GM19025 (cell line): Measurements from ENCODE around the gene TASP1.
"Not testable (repeated sequence)": the region's sequence is repeated elsewhere in the genome, so short reads cannot be mapped to it uniquely, and the experiment has no call there.

ENCODE experiments used
- ATAC-seq: cut with Tn5 transposase; IDR thresholded peaks from one replicate; pipeline ENCODE4 v1.9.1; 2021; ENCODE audit warnings: mild to moderate bottlenecking, low read depth, moderate library complexity; ENCODE audit not compliant: unreplicated experiment

Gene TASP1

GRCh38 chr20:13416531-13416930, 222.2 kb downstream of the TASP1 start:
- ATAC-seq = no peak

DNA sequence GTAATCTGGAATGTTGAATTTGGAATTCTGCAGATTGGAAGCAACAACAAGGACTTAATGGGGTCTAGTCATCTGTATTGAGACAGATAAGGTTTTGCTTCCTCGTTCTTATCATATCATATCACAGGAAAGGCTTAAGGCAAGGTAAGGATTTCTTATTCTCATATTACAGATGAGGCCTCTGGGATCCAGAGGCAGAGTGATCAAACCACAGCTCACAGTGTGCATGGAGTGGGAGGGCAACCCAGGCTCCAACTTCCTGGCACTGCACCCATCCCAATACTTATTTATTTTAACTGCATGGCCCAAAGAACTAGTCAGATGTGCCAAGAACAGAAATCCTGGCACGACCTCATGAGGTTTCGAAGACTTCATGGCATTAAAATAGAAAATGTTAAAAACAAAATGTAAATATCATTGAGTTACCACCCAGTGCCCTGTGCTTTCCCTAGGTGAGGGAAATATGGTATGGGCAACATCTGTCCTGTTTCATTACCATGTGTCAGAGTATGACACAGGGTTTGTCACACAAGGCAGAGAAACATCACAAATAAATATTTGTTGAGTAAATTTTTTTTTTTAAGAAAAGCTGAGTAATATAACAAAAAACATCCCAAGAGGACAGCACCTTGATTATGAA, 225.8 kb downstream of the TASP1 start:
- ATAC-seq = no peak

GRCh38 chr20:13404293-13404692, 234.4 kb downstream of the TASP1 start:
- ATAC-seq = no peak

DNA sequence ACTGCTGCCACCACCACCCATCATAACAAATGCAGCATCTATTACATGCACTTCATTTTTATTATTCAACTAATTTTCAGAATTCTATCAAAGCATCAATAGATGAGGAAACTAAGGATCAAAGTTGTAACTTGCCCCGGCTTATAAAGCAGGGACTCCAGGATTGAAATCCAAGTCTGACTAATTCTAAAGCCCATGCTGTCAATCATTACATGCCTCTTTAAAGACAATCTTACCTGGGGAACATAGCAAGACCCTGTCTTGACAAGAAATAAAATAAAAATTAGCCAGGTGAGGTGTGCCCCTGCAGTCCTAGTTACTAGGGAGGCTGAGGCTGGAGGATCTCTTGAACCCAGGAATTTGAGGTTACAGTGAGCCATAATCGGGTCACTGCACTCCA, 235.3 kb downstream of the TASP1 start:
- ATAC-seq = no peak

DNA sequence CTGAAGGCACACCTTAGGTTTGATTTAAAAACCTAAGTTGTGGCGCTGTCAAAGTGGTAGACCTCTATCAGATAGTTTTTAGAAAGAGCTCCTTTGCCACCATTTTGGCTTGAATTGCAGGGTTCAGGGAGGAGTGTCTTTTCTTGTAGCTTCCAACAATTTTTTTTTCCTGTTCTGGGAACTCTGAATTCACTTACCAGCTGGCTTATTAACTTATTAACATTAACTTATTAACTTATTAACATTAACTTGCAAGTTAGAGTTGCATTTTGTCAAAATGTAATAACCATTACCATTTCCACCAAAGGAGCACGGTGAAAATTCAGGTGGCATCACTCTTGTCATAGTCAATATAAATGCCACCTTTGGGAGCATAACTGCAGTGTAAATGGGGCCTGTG, 235.7 kb downstream of the TASP1 start:
- no peak for ATAC-seq

- no peak for ATAC-seq
These were observed 236.5 kb downstream of the TASP1 start for GRCh38 chr20:13402171-13402760.

DNA sequence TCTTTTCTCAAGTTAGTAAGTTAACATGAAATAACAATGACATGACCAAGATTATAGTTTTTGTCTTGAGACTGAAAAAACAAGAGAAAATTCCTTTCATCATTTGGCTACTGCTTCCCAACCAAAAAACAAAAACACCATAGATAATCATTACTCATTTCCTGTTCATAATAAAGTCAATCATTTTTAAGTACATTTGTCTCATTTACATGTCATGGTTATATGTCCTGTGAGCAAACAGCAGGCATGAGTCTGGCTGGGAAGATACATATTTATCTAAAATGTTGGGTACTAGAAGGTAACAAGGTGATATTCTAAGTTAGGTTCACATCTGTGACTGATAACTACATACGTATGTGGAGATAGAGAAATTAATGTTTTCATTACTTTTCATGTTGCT, 237.1 kb downstream of the TASP1 start:
- ATAC-seq = no peak

DNA sequence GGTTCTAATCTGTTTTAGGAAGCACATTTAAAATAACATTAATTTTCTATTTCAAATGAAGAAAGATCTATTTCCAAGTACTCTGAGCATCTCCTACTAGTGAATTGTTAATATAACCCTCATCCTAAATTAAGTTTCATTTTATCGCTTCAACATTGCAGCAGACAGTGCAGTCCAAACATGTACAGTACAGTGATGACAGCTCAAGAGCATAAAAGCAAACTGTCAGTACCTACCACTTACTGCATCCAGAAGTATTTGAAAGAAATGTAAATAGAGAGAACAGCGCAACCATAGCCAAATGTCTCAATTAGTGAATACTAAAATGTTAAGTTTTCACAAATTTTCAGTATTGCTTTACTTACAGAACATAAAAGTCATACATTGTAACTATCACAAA, 238.3 kb downstream of the TASP1 start:
- no peak for ATAC-seq

GRCh38 chr20:13397300-13397724, 241.4 kb downstream of the TASP1 start:
- no peak for ATAC-seq

GRCh38 chr20:13396826-13397225, 241.9 kb downstream of the TASP1 start:
- ATAC-seq = no peak

DNA sequence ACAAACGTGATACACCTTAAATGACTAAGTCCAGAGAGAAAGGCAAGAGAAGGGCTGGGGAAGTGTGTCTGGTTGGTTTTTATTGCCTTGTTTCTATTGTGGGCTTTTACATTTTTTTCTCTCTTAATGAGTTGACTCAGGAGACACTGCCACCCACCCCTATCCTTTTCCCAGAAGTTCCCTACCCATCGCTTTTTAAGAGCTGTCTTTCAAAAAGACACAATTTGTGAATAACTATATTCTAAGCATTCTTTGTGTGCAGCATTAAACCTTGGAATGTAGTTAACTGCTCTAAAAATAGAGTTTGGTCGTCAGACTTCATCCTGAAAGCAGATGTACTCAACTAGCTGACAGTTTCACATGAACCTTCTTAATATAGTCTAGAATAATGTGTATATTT, 242.7 kb downstream of the TASP1 start:
- ATAC-seq = no peak

GRCh38 chr20:13395232-13395631, 243.5 kb downstream of the TASP1 start:
- ATAC-seq = no peak

- ATAC-seq = no peak
These were observed 246.3 kb downstream of the TASP1 start for GRCh38 chr20:13392391-13392790.

DNA sequence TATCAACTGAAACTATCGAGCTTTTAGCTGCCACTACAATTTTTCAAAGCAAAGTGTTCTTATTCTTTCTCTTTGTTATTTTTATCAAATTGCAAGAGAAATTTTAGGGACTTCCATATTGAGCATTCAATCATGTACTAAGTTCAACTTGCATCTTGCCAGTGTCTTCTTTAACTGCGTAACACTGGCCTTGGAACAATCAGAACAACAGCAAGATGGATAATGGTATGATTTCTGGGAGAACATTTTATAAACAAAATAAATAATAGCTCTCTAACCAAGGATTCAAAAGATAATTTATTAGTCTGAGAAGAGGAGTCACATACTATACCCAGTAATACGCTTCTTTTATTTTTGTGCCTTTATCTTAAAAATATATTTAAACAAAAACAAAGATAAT, 249.6 kb downstream of the TASP1 start:
- no peak for ATAC-seq

GRCh38 chr20:13384132-13384531, 254.6 kb downstream of the TASP1 start:
- no peak for ATAC-seq

DNA sequence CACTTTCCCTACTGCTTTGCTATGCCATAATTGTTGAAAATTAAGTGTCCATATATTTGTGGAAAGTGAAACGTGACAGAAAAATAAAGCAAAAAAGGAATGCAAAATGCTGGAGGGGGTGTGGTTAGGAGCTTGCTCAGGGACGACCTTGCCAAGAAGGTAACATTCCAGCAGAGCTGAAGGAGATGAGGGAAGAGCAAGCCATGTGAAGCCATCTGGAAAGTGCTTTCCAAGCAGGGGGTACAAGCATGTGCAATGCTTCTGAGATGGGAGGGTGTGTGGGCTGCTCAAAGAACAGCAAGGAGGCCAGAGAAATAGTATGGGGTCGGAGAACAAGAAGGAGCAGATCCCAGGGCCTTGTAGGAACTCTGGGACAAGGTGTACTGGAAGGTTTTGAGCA, 255.9 kb downstream of the TASP1 start:
- no peak for ATAC-seq

GRCh38 chr20:13380497-13381229, 258.1 kb downstream of the TASP1 start:
- not testable (repeated sequence) for ATAC-seq

DNA sequence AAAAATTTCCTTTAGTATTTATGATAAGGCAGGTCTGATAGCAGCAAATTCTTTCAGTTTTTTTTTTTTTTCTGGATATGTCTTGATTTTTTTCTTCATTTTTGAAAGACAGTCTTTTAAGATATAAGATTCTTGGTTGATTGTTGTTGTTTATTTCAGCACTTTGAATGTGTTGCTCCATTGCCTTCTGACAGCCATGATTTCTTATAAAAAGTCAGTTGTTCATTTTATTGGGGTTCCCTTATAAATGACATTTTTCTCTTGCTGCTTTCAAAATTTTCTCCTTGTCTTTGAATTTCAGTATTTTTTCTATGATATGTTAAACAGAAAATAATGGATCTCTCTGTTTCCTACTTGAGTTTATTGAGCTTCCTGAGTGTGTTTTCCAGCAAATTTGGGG, 265.3 kb downstream of the TASP1 start:
- no peak for ATAC-seq

- no peak for ATAC-seq
These were observed 274.2 kb downstream of the TASP1 start for GRCh38 chr20:13364278-13365170.

GRCh38 chr20:13363473-13363872, 275.3 kb downstream of the TASP1 start:
- no peak for ATAC-seq

DNA sequence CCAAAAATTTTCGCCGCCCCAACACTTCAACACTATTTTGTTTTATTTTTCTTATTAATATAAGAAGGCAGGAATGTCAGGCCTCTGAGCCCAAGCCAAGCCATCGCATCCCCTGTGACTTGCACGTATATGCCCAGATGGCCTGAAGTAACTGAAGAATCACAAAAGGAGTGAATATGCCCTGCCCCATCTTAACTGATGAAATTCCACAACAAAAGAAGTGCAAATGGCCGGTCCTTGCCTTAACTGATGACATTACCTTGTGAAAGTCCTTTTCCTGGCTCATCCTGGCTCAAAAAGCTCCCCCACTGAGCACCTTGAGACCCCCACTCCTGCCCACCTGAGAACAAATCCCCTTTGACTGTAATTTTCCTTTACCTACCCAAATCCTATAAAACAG, 276.6 kb downstream of the TASP1 start:
- ATAC-seq = not testable (repeated sequence)
